HG03066 (cell line): Measurements from ENCODE around the gene DEPDC1B.
"Not testable (repeated sequence)": the region's sequence is repeated elsewhere in the genome, so short reads cannot be mapped to it uniquely, and the experiment has no call there.

Experiments used
- ATAC-seq: cut with Tn5 transposase; IDR thresholded peaks from one replicate; pipeline ENCODE4 v1.9.1; 2021; ENCODE audit warnings: low read depth; ENCODE audit not compliant: unreplicated experiment

Gene DEPDC1B

GRCh38 chr5:60590172-60590571 lies 109.8 kb downstream of the DEPDC1B start:
- no peak for ATAC-seq

- ATAC-seq: not testable (repeated sequence)
Measured at GRCh38 chr5:60587312-60587711, 112.7 kb downstream of the DEPDC1B start.

GRCh38 chr5:60586307-60586901 lies 113.6 kb downstream of the DEPDC1B start:
- ATAC-seq: no peak

- no peak for ATAC-seq
Measured at GRCh38 chr5:60585618-60586017, 114.3 kb downstream of the DEPDC1B start.

- ATAC-seq: no peak
Measured at GRCh38 chr5:60584304-60584703, 115.7 kb downstream of the DEPDC1B start.

GRCh38 chr5:60583616-60584015 lies 116.3 kb downstream of the DEPDC1B start:
- ATAC-seq: no peak

GRCh38 chr5:60578315-60578714 lies 121.7 kb downstream of the DEPDC1B start:
- ATAC-seq: no peak

GRCh38 chr5:60577116-60577515 lies 122.8 kb downstream of the DEPDC1B start:
- no peak for ATAC-seq

GRCh38 chr5:60576425-60576824 lies 123.5 kb downstream of the DEPDC1B start:
- no peak for ATAC-seq

GRCh38 chr5:60568646-60569045 lies 131.3 kb downstream of the DEPDC1B start:
- ATAC-seq: no peak

GRCh38 chr5:60563696-60564324 lies 136.2 kb downstream of the DEPDC1B start:
- ATAC-seq: no peak

- not testable (repeated sequence) for ATAC-seq
Measured at GRCh38 chr5:60553291-60553690, 146.7 kb downstream of the DEPDC1B start.

GRCh38 chr5:60551829-60552228 lies 148.1 kb downstream of the DEPDC1B start:
- ATAC-seq: no peak

- ATAC-seq: no peak
Measured at GRCh38 chr5:60551250-60551649, 148.7 kb downstream of the DEPDC1B start.

GRCh38 chr5:60550311-60550710 lies 149.7 kb downstream of the DEPDC1B start:
- no peak for ATAC-seq

- ATAC-seq: no peak
Measured at GRCh38 chr5:60549841-60550240, 150.1 kb downstream of the DEPDC1B start.
